ENCODE results near the gene ZBP1.

Gene ZBP1

DNA sequence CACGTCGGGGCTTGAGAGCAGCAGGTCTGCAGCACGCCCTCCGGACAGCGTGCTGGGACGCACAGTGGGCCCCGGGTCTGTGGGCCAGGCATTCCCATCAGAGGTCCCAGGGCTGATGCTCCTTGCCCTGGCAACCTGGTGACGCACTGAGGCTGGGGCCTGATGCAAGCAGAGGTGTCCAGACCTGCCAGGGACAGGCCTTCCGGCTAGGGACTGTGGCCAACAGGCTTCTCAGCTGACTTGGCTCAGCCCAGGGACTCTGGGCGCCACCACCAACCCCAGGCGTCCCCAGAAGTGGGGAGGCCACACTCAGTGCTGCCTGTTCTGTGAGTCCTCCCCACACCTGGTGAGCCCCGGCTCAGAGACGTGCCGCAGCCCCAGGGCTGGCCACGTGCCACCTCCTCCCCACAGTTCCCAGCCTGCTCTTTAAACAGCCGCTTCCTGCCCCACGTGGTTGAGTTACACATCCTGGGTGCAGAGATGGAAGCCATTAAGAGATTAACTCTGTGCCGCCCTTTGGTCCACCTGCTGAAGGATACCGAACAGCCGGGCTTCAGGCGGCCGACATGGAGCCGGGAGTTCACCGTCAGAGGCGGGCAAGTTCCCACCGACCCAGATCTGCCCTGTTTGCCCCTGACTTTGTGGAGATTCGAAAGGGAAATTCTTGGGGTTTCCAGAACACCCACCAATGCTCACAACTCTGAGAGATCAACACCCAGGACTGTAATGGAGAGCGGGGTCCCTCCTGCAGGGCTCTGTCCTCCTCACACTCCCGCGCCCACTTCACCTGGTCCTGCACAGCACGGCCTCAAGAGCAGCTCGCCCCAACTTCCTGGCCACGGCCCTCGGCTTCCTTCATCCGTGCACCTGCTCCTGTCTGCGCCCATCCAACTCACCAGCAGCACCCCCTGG lies 37.6 kb upstream of the ZBP1 start:
- DNase-seq = peak in 2 of 3 experiments; percentile 47 to 70

DNA sequence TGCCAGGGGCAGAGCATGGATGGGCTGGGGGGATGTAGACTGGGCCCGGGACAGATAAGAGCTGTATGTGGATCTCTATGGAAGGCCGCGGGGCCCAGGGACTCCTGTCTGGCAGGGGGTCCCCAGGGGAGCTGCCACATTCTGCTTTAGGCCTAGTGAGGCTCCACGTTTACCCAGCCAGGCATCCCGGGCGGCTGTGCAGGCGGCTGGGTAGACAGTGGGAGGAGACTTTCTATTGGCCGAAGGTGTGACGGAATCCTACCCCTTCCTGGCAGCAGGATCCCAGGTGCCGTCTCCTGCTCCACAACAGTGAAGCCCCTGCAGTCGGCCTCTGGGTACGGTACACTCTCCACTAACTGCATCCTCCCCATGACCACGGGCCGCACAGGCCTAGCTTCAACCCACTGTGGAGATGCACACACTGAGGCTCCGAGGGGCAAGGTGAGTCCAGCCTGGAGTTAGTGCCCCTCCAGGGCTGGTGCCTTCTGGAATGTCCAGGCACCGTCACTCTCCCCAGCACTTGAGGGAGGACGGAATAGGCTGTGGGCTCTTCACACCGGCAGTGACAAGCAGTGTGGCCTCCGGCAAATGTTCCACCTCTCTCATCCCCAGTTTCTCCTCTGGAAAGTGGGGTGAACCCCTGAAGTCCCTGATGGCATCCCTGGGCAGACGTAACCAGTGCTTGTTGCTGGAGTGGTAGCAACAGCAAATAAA lies 36.8 kb upstream of the ZBP1 start:
- no peak for DNase-seq

DNA sequence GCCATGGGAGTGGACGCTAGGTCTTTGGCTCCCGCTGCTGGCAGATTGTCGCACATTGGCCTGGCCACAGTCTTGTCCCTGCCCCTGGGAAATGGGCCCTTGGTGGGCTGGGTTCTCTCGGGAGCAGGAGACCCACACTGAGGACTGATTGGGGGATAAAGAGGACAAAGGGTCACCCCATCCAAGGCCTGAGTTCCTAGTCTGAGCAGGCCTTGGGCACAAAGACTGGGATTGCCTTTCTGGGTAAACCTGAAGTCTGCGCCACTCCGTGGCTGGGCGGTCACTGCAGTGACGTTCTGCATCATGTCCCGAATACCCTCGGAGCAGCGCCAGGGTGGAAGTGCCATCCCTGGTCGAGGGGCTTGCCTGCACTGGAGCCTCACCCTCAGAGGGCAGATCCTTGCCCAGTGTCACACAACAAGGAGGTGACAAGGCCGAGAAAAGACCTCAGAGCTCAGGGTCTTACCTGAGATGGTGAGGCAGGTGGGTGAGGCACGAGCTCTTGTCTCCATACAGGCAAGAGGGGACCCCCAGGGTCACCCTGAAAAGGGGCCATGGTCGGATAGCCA lies 36.1 kb upstream of the ZBP1 start:
- no peak for DNase-seq

DNA sequence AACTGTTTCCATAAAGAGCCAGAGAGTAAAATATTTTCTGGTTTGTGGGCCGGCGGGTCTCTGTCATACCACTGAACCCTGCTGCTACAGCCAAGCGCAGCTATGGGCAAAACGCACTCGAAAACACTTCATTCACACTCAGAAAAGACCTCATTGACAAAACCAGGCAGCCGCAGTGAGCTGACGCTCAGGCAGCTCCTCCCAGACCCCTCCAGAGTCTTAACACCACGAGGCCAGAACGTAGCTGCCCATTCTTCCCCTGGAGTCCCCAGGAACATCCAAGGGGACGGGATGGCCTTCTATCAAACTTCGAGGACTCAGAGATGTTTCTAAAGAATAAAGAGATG lies 35.6 kb upstream of the ZBP1 start:
- DNase-seq = no peak

DNA sequence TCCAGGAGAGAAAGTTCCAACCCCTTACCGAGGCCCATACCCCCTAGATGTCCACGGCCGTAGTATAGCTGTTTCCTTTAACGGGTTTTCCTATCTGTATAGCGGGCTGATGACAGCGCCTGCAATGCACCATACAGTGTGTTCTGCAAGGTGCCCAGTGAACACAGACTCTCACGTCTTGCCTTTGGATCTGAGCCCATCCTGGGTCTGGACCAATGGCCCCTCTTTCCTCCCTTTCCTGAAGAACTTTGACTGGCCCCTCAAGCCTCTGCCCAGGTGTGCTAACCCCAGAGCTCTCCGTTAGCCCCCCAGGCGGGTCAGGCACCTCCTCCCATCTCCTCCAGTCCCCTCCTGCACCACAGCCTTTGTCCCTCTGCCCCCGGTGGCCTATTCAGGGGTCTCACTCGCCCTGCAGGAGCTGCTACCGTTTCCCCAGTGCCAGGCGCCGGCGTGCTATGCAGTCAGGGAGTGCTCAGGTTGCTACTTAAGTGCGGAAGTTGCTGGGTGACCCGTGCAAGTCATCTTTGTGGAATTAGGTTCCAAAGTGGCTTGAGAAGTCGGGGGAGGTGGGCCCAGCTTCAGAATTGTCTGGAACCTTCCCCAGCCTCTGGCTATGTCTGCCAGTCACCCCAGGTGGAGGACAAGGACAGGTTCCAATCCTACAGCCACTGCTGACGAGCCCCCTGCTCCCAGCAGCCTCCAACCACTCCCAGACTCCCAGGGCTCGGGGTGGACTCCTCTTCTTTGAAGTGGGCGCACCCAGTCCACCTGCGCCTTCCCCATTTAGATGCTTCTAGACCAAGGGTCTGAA lies 35.0 kb upstream of the ZBP1 start:
- DNase-seq = no peak

DNA sequence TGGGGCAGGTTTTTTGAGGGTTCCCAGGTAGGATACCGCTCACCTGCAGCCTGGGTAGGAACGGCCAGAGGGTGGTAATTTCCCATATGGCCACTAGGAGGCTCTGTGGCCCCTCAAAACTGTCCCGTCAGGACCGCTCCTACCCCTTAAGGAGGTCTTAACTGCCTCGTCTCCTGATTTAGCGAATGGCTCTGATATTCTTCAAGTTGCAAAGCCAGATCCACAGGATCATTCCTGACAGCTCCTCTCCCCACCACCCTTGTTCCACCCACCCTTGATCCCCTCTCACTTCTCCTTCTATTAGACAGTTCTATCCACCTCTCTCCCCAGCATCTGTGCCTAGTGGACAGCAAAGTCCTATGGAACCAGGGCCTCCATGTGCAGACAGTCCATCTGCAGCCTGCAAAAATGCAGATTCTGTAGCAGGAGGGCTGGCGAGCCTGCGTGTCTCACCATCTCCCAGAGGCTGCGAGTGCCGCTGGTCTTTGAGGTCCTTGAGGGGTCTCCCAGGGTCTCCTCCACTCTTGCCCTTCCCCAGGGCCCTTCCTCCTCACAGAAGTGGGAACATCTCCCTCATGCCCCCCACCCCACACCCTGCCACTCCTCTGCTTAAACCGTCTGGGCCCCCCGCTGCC lies 34.3 kb upstream of the ZBP1 start:
- peak; percentile 29 to 75 (median 62) for DNase-seq

DNA sequence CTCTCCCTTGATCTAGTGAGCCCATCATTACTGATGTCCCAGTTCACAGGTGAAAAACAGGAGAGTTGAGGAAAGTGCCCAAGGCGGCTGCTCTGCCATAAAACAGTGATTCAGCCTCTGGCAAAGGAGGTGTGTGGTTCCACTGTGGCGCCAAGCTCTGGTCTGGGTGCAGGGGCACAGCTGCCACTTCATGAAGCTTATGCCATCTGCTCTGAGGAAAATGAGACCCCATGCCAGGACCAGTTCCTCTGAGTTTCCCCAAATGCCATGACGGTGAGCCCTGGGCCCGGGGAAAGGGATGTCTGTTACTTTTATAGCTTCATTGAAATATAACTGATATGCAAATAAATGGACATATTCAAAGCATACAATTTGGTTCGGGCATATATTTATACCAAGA lies 33.7 kb upstream of the ZBP1 start:
- DNase-seq = peak in 1 of 3 experiments; percentile 61

DNA sequence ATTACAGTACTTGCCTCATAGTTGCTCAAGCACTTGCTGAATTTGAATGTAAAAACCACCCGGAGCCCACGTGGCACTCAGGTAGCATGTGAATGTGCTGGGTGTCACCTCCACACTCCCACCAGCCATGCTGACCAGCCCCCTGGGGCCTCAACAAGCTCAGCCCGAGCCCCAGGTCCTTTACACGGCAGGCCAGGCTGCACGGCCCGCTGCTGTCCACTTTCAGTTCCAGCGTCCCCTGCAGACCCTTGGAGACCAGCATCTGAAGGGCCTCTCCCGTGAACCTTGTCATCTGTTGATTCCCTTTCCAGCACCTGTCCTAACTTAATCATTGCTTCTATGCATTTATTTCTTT lies 33.3 kb upstream of the ZBP1 start:
- DNase-seq = no peak

DNA sequence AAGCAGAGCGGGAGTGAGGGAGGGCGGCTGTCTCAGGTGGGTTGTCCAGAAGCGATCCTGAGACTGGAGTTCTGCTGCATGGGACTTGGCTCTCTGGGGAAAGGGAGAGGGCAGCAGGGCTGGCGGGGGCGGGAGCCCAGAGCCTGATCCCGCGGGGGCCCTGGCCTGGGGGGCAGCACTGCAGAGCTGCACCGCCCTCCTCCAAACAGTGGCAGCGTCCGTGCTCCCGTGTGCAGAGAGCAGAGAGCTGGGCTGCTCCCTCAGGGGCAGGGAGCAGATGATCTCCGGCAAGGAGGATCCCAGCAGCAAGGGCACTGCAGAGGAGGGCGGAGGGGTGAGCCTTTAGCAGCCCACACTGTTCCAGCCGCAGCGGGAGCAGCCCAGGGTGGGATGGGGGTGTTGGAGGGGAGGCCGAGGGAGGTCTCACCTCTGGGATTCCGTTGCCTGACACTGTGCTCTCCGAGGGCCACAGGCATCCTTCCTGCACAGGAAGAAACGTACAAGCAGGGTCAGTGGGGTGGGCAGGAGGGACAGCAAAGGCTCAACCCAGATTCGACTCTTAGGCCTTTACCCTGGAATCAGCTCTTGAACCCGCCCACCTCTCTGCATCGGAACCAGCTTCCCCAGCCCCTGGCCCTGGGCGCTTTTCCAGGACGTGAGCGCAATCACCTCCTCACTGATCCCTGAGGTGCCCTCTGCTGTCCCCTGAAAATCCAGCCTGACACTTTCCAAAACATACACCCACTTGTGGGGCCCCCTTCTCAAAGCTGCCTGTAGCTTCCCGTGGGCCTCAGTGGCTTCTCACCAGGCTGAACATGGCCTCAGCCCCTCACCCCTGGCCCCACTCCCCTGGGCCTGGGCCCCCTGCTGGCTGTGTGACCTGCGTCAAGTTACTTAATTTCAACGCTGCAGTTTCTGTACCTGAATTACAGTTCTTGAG lies 32.6 kb upstream of the ZBP1 start:
- DNase-seq = no peak

DNA sequence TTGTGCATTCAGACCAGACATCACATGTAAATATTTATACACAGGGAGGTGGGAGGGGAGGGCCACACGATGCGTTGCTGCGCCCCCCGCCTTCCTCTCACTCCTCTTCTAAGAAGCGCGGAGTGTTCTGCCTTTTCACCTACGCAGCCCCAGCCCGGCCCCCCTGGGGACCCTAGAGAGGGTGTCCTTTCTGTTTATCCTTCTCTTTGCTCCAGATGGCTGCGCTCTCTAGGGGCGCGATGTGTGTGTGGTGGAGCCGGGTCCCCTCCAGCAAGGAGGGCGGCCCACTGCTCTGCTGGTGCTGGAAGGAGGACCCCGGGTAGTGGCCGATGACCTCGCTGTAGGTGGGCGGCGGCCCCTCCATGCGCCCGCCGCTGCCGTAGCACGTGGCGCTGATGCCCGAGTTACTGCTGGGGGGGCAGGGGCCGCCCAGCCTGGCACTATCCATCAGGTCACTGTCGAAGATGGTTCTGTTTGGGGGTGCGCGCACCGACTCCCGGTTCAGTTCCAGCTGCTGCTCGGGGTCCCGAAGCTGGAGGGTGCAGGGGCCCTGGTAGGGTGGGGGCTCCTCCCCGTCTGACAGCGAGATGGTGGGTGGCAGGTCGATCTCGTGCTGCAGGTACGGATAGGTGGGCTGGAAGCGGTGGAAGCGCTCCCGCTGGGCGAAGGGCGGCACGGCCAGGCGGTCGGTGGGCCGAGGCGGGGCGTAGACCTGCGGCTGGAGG lies 31.8 kb upstream of the ZBP1 start:
- DNase-seq = peak in 2 of 3 experiments; percentile 32 to 62

DNA sequence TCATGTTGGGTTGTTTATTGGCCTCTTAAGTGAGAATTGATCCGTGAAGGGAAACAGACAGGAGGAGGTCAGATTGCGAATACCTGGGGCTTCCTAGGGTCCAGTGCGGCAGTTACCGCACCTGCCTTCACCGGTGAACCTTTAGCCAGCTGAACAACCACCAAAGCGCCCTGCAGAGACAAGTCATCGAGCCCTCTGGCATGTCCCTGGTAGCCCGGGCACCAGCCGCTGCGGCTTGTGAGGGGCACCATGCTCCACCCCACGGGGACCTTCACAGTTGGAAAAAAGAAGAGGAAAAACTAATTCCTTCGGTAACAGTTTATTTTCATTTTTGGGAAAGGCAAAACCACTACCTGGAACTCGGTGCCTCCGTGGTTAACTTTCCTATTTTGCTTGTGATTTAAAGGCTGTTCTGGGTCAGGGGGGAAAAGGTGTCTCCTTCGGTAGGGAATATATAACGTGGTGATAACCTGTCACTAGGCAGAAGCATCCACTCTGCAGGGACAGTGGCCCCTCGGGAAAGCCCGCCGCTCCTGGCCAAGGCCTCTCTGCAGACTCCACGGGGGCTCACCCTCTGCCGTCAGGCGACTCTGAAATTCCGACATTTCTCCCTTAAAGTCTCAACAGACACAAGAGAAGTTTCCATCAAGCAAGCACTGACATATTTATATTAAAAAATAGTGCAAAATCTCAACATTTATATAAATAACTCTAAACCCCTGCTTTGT lies 30.7 kb upstream of the ZBP1 start:
- peak in 2 of 3 experiments; percentile 79 to 95 for DNase-seq

DNA sequence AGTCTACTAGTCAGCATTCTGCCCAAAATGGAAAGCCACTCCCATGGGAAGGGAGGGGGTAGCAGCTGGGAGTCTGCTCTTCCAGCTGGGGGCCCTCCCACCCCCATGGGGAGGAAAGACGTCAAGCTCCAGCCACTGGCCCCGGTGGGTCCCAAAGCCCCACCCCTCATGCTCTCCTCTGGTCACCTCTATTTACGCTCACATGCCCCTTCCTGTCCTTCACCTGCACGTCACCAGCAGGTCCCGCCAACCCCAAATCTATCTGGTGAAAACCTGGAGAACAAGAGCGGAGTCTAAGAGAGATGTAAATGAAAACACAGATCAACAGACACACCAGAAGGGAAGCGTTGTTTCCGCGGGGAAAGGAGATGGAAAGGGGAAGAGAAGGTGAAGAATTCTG lies 30.0 kb upstream of the ZBP1 start:
- peak in 1 of 3 experiments; percentile 79 for DNase-seq

DNA sequence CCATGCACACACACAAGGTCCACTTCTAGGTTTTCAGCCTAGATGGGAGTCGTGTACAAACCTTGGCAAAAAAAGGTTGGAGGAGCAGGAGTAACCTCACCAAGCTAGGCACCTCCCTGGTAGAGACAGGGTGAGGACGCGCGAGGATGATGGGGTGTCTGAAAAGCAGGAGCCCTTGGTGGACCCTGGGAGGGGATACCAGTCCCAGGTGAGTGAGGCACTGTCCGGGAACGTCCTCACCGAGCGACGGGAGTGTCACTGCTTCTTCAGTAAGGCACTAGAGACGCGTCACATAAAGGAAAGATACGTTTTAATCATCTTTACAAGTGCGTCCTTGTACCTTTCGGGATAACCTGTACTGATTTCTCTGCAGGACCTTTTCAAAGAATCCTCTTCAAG lies 29.4 kb upstream of the ZBP1 start:
- no peak for DNase-seq

DNA sequence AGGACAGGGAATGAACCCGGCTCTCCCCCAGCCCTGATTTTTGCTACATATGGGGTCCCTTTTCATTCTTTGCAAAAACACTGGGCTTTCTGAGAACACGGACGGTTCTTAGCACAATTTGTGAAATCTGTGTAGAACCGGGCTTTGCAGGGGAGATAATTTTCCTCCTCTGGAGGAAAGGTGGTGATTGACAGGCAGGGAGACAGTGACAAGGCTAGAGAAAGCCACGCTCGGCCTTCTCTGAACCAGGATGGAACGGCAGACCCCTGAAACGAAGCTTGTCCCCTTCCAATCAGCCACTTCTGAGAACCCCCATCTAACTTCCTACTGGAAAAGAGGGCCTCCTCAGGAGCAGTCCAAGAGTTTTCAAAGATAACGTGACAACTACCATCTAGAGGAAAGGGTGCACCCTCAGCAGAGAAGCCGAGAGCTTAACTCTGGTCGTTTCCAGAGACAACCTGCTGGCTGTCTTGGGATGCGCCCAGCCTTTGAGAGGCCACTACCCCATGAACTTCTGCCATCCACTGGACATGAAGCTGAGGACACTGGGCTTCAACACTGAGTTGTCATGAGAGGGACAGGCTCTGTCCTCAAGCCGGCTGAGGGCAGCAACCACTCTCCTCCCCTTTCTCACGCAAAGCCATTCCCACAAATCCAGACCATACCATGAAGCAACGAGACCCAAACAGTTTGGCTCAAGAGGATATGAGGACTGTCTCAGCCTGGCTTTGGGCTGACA lies 28.8 kb upstream of the ZBP1 start:
- DNase-seq = no peak

DNA sequence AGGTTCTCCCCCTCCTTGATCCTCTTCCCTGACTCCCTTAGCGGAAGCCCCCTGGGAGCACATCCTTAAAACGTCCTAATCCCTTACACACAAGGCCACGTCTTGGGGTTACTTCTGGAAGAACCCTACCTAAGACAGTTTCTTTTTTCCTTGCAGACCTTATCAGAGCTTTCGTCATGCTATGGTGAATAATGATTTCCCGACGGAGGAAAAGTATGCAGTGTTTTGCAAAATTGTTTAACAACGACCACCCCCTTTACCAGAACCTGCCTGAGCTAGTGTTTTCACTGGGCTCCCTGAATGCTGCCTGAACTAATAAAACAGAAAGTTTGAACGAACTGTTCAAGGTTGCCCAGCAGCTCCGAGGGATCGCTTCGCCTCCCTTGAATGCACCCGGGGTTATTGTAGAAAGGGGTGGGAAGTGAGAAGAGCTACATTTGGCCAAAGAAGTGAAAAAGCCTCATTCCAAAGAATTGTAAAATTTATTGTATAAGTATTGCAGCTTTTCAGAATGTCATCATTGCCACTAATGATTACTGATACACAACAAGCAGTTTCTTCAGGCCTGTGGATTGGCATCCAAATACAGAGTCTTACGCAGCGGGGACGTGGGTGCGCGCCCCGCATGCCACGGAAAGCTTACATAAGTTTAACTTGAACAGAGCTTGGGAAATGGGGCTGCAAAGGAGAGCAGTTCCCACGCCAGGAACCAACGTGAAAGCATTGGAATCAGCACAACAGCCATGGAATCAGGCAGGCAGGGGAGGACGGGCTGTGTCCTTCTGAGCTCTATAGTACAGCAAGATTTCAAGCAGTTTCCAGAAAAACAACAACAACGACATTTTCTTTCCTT lies 27.9 kb upstream of the ZBP1 start:
- DNase-seq = no peak

DNA sequence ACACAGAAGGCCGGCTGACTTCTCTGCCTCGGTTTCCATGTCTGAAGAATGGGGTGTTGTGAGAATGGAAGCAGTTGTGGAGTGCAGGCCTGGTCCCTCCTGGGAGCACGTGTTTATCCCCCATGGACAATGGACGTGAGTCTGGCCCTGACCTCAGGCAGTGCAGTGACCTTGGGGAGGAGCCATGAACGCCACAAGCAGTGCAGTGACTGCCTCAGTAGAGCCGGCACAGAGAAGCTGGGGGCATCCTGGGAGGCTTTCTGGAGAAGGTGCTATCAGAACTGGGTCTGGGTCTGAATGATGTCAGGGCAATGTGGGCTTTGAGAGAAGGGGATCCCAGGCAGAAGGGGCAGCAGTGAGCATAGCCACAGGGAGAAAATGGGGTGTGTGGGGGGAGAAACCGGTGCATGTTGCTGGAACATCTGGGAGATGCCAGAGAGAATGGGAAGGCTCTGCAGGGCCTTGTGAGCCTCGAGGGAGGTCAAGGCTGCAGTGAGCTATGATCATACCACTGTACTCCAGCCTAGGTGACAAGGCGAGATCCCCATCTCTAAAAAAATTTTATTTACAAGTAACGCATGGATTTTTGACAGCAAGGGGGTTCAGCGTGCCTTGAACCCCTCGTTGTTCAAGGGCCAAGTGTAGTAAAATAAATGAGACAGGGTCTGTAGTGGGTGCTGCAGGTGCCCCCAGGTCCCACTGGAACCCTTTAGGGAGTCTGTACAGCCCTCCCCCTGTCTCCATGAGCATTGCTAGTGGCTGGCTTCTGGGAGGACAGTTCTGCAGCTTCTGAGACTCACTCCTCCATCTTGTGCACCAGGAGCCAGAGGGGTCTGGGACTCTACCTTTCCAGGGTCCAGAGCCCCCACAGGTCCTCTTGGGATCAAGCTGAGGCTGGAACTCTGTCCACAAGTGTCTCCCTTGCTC lies 27.0 kb upstream of the ZBP1 start:
- no peak for DNase-seq

DNA sequence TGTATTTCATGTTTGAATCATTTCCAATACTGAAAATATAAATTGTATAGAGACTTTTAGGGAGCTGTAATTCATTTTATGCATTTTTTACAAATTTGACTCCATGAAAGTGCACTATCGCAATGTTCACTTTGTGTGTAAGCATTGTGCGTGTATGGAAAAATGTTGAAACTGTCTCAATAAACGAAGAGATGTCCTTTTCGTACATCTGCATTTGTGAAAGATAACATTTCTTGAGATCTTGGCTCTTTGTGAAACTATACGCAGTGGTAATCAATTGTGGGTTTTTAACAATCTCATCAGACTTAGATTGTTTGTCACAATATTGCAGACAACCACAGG lies 18.6 kb upstream of the ZBP1 start:
- no peak for DNase-seq
